NCI-H146 treated with DMSO at 0.1 percent for 48 hours (cell line): Measurements from ENCODE around the gene SEMA5A.

Experiments used
- DNase-seq: peaks from one replicate; lab custom pipeline; 2025; ENCODE audit not compliant: unreplicated experiment; lab: John Stamatoyannopoulos, UW

SEMA5A gene, protein sequence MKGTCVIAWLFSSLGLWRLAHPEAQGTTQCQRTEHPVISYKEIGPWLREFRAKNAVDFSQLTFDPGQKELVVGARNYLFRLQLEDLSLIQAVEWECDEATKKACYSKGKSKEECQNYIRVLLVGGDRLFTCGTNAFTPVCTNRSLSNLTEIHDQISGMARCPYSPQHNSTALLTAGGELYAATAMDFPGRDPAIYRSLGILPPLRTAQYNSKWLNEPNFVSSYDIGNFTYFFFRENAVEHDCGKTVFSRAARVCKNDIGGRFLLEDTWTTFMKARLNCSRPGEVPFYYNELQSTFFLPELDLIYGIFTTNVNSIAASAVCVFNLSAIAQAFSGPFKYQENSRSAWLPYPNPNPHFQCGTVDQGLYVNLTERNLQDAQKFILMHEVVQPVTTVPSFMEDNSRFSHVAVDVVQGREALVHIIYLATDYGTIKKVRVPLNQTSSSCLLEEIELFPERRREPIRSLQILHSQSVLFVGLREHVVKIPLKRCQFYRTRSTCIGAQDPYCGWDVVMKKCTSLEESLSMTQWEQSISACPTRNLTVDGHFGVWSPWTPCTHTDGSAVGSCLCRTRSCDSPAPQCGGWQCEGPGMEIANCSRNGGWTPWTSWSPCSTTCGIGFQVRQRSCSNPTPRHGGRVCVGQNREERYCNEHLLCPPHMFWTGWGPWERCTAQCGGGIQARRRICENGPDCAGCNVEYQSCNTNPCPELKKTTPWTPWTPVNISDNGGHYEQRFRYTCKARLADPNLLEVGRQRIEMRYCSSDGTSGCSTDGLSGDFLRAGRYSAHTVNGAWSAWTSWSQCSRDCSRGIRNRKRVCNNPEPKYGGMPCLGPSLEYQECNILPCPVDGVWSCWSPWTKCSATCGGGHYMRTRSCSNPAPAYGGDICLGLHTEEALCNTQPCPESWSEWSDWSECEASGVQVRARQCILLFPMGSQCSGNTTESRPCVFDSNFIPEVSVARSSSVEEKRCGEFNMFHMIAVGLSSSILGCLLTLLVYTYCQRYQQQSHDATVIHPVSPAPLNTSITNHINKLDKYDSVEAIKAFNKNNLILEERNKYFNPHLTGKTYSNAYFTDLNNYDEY

DNA sequence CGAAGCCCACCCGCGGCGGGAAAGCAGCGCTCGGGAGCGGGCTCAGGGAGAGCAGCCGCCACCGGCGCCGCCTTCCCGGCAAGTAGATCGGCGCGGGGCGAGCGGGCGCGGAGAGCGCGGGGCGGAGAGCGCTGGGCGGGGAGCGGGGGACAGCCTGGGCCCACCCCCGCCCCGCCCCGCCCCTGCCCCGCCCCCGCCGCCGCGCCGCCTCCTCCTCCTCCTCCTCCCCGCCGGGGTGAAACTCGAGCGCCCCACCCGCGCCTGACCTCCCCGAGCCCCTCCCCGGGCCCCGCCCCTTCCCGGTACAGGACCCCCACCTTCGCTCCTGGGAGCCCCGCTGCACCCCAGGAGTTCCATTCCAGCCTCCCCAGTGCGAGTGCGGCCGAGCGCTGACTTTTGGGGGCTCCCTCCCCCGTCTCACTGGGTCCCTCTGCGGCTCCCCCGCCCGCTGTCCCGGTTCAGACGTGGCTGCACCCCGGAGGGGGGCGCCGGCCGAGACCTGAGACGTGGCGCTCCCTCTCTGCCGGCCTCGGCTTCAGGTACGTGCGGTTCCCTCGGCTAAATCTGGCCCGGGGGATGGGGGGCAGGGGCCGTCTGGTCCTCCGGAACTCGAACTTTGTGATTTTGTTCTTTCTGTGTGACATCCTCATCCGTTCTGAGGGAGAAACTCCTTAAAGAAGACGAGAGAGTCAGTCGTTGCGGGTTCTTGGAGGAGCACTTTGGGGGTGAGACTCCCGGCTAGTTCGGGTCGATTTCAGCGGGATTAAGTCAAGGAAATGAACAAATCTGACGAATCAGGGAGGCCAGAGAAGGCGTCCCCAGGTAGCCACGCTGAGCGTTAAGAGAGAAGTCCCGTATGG, at the start of gene SEMA5A:
Gene SEMA5A, minus strand, starts transcription at position 84 of the 860 bp plus-strand sequence. CDS start 166,129 bp downstream, outside the sequence.
- no peak for DNase-seq

DNA sequence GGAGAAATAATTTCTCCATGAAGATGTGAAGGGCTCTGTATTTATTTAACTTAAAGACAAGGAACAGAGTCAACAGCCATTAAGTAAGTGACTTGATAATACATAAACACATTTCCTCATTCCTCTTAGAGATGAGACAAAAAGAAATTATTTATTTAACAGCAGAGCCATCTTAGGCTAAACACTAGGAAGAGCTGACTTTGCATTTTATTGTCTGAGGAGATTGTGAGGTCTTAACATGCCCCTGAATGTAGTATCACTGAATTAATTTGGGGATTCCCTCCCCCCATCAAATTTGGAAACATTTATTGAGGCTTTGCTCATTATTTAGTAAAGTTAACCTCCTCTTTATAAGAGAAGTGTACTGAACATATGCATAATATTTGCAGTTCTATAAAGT, 49.0 kb upstream of the SEMA5A start:
- DNase-seq, result no peak

DNA sequence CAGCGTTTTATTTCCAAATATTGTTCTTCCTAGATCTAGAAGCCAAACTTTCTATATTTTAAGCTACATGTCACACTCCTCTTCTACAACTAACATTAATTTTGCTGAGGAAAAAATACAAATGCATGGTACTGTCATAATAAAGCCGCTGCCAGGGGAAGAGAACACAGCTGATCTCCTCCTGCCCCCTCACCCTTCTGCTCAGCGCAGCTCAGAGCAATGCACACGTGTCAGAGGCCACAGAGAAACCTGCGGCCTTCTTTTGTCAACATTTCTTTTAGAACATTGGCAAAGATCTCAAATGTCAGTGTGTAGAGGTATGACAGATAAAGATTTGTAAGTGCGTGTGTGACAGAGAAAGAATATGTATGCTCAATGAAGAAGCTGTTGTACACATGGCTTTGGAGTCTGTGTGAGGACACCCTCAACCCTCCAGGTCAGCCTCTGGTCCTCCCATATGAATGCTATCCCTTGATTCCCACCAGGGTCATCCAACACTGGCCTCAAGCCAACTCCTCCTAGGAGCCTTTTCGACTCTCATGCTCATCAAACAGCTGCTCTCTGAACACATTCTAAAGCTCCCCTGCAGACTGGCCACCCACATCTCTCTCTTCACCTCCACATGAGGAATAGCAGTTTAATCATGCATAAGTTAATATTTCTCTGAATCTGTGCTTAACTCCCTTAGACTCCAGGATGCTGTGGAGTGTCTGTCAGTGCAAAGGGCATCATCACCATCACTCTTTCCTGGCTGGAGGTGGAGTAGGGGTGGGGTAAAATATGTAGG, 43.4 kb upstream of the SEMA5A start:
- no peak for DNase-seq

DNA sequence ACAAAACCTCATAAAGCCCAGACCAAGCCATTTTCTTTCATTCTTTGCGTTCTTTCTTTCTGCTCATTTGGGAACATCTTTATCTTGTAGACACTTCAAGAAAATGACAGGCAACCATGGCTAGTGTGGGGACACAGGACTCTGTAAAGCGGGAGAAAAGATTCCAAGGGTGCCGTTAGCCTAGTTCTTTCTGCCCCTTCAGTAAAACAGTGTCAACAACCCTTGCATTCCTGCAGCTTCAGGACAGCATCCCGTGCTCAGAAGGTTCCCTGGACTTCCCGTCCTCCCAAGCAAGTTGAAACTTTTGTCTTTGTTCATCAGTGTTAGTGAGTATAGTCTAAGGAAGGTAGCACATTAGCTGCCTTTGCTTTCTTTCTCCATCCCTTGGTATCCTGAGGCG, 42.4 kb upstream of the SEMA5A start:
- DNase-seq, result no peak

DNA sequence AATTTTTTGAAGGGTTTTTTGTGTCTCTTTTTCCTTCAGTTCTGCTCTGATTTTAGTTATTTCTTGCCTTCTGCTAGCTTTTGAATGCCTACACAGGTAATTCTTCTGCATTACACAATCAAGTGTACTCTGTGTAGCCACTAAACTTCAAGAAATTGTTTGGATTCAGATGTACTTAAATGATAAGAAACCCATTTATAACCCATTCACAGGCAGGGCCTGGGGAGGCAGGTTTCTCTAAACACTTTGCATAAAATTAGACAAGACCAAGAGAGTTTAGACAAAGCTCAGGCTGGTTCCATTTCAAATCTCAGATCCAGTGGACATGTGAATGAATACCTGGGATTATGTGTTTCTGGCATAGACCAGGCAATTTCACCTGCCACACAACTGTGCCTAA, 41.3 kb upstream of the SEMA5A start:
- DNase-seq, result no peak

DNA sequence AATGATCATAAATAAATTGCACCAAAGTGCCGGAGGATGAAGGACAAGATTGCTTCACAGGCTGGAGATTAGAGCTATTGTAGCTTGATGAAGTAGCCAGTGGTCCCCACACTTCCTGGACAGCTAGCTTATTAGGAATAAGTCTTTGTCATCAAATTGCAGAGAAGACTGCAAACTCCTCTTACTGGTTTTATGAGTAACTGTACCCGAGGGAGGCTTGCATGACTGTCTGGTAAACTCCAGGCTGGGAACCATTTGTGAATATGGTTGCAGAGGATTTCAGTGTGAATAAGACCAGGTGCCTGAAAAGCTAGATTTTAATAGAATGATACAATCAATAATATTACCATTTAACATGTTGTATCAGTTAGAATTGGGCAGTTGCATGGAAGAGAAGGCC, 36.5 kb upstream of the SEMA5A start:
- no peak for DNase-seq

DNA sequence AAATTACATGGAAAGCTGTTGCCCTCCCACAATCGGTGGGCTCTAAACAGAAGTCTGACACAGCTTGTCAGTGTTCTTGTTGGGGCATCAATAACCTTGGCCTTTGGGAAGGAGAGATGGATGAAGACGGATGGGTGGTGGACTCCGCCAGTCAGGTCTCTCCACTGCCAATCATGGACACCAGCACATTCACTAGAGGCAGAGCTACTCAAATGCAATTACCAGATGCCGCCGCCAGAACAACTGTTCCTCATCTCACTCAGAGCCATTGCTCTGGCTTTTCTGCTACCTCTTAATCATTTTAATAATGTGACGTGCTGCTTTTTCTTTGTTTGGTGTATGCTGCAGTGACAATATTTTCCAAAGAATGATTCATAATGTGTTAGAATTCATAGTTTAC, 27.9 kb upstream of the SEMA5A start:
- DNase-seq, result no peak

DNA sequence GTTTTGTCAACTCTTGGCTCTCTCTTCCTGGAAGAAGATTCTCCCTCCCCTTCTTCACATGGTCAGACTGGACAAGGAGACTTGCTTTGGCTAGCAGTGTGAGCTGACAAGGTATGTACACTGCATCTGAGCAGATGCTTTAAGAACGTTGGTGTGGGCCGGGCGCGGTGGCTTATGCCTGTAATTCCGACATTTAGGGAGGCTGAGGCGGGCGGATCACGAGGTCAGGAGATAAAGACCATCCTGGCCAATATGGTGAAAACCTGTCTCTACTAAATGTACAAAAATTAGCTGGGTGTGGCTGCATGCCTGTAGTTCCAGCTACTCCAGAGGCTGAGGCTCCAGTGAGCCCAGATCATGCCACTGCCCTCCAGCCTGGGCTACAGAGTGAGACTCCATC, 26.4 kb upstream of the SEMA5A start:
- DNase-seq, result no peak

DNA sequence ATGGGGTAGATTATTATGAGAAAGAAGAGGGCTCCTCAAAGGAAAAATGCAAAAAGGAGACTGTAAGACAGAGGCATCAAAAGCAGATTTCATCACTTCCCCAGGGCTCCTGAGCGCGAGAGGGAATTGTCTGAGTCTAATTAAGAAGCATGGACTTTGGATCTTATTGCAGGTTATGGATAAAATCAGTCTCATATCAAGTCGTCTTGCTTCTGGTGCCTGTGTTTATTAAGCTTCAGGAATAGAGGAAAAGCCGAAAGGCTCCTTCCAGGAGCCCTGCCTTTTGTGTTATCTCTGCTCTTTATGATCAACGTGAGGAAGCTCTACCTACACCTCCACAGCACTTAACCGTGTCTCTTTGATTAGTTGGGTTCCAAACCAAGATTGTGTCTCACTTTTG, 25.0 kb upstream of the SEMA5A start:
- DNase-seq, result no peak

DNA sequence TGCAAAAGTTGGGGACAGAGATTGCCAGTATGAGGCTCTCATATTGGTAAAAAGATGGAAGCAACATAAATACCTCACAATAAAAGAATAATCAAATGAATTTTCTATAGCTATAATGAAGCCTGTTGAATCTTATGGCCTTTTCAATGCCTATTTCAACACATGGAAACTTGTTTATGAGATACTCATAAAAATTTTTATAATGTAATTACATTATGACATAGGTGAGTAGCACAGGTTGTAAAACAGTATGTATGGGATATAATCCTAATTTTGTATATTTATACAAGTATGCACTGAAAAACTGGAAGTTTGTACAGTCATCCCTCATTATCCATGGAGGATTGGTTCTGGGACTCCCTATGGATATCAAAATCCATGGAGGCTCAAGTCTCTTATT, 21.2 kb upstream of the SEMA5A start:
- no peak for DNase-seq

DNA sequence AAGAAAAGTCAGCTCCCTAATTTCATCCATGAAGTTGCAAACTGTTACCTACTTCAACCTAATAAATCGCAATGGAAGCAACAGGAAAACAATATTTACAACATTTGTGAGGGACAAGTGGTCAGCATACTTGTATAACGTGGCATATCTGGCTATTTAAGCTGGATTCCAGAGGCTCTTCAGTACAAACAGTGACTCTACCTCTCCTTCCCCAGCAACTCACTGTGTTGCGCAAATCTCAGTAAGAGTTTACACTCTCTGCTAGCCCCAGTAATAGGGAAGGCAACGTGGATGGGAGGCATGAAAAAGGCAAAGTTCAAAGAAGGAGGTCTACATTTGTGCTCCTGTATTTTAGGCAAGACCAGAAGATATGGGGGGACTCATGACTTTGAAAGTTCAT, 18.9 kb upstream of the SEMA5A start:
- no peak for DNase-seq

DNA sequence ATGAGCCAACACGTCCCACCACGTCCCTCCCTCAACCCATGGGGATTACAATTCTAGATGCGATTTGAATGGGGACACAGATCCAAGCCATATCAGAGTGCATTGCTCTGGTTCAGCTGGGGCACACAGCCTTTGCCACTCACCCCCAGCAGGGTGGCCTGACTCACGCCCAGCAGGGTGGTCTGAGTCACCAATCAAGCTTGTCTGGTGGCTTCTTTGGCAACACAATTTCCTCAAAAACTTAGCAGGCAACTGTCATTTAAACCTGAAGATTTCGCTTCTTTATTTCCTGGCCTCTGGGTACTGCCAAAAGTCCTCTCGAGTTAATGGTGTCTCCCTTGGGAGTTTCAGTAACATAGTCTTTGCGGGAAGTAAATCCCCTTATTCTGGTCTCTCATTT, 16.3 kb upstream of the SEMA5A start:
- DNase-seq, result no peak

DNA sequence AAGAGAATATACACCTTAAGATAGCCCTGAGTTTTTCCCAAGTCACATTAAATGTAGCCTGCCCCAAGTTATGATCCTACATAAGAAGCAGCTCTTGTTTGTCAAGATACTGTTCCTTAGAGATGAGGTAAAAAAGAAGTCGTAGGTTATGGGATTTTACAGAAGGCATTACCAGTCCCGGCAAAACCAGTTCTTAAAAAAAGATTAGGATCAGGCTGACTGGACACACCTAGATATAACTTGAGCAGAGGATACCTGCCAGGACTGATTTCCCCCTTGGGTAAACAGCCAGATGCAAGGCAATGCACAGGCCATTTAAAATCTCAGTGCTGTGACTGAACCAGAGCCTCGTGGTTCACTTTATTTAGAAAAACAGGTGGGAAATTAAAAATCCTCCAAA, 14.1 kb upstream of the SEMA5A start:
- no peak for DNase-seq

DNA sequence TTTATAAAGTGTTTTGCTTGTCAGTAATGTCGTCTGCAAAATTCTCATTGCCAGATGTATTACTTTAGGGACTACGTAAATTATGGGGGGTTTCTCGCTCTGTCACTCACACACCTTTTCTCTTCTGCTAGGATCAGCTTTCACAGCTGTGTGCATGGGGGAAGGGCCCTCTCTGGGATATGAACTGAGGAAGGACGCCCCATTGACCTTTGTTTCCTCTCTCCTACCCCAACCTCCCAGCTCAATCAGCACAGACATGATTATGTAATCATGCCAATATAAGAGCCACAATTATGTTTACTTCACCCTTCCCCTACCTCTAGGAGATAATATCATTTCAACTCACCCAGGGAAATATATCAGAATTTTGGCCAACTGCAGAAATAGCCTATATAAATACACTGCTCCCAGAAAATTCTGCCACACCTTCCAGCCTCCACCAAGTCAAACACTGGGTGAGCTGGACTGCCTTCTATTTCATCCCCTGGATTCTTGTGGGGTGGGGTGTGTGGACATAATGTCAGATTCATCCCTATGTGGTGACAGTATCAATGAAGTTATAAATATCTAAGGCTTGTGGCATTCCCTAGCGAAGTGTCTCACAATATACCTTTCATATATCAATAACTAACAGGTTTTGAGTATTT, 12.6 kb upstream of the SEMA5A start:
- DNase-seq, result no peak

DNA sequence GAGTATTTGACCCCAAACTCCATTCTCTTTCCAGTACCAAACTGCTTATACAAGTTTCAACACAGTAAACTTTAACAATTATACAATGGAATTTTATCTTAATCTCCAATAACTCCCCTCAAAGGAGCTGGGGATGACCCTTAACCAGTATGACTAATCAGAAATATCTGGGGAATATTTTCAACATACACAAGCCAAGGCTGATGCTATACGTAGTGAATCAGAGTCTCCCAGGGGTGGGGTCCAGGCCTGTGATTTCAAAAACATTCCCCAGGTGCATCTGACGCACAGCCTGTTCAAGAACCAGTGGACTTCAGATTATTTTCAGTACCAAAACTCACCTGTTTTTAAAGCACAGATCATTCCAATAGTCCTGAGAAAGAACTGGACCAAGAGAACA, 11.8 kb upstream of the SEMA5A start:
- no peak for DNase-seq

DNA sequence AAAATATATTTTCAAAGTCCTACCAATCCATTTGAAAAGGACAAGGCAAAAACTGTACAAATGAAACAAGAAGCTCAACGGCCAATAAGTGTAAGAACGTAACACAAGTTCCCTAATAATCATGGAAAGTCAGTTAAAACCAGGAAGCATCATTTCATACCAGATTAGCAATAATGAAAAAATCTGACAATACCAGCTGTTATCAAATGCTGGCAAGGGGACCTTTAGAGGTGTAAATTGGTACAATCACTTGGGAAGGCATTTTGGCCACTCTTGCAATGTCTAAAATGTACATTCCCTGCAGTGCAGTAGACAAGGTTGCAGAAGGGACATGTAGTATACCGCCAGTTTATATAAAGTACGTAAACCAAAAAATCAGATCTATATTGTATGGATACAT, 10.1 kb upstream of the SEMA5A start:
- DNase-seq, result no peak

DNA sequence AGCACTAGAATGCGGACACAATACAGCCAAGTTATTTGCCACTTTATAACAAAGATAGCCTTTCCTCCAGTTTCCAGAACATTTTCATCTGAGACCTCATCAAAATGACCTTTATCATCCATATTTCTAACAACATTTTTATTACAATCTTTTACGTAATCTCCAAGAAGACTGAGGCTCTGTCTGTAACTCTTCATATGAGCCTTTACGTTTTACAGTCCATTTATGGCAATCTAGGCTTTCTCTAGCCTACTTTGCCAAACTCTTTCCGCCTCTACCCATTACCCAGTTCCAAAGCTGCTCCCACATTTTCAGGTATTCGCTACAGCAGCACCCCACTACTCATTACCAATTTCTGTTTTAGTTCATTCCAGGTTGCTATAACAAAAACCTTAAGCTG, 8.2 kb upstream of the SEMA5A start:
- DNase-seq, result no peak

DNA sequence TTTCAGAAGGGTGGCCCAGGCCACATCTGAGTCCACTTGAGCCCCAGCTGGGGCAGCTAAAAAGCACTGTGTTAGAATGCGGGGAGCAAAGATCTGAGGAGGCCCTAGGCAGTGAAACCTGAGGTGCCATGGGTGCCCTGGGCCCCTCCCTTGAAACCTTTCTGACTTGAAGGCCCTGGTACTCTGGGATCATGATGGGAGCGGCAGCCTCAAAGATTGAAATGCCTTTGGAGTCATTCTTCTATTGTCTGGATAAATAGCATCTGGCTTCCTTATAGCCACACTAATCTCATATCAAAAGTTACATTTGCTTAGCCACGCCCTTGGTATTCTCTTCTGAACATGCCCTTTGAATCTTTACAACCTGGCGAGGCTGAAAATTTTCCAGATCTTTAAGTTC, 7.7 kb upstream of the SEMA5A start:
- no peak for DNase-seq
